ENCODE results near the gene FAM72C.
"Not testable (repeated sequence)": the region's sequence is repeated elsewhere in the genome, so short reads cannot be mapped to it uniquely, and the experiment has no call there.

The FAM72C gene

GRCh38 chr1:144002141-144002881 is 30.5 kb upstream of the FAM72C start:
- H3K27me3 ChIP-seq (ENCODE audit: low read depth, low read length); H3K4me1 ChIP-seq (ENCODE audit: control insufficient read depth in 1 of 2, insufficient read depth in 2 of 2, low read length in 2 of 2); H3K9me3 ChIP-seq (ENCODE audit: control insufficient read depth in 1 of 2, low read length in 2 of 2); H3K36me3 ChIP-seq (ENCODE audit: control insufficient read depth in 1 of 2, insufficient read depth in 2 of 2, low read length in 2 of 2); H3K4me3 ChIP-seq (ENCODE audit: low read depth in 1 of 2, low read length in 2 of 2); H3K27ac ChIP-seq (ENCODE audit: low read length): not testable (repeated sequence)

GRCh38 chr1:144001077-144001476 is 29.3 kb upstream of the FAM72C start:
- not testable (repeated sequence) for H3K4me1 ChIP-seq (ENCODE audit: control insufficient read depth in 1 of 2, insufficient read depth in 2 of 2, low read length in 2 of 2); H3K9me3 ChIP-seq (ENCODE audit: control insufficient read depth in 1 of 2, low read length in 2 of 2); H3K27ac ChIP-seq (ENCODE audit: low read length); H3K27me3 ChIP-seq (ENCODE audit: low read depth, low read length); H3K36me3 ChIP-seq (ENCODE audit: control insufficient read depth in 1 of 2, insufficient read depth in 2 of 2, low read length in 2 of 2); H3K4me3 ChIP-seq (ENCODE audit: low read depth in 1 of 2, low read length in 2 of 2)

GRCh38 chr1:143996020-143996419 is 24.2 kb upstream of the FAM72C start:
- not testable (repeated sequence) for H3K27ac ChIP-seq (ENCODE audit: low read length); H3K27me3 ChIP-seq (ENCODE audit: low read depth, low read length); H3K9me3 ChIP-seq (ENCODE audit: control insufficient read depth in 1 of 2, low read length in 2 of 2); H3K4me3 ChIP-seq (ENCODE audit: low read depth in 1 of 2, low read length in 2 of 2); H3K4me1 ChIP-seq (ENCODE audit: control insufficient read depth in 1 of 2, insufficient read depth in 2 of 2, low read length in 2 of 2); H3K36me3 ChIP-seq (ENCODE audit: control insufficient read depth in 1 of 2, insufficient read depth in 2 of 2, low read length in 2 of 2)

GRCh38 chr1:143993301-143993907 is 21.6 kb upstream of the FAM72C start:
- not testable (repeated sequence) for H3K4me3 ChIP-seq (ENCODE audit: low read depth in 1 of 2, low read length in 2 of 2); H3K9me3 ChIP-seq (ENCODE audit: control insufficient read depth in 1 of 2, low read length in 2 of 2); H3K36me3 ChIP-seq (ENCODE audit: control insufficient read depth in 1 of 2, insufficient read depth in 2 of 2, low read length in 2 of 2); H3K27me3 ChIP-seq (ENCODE audit: low read depth, low read length); H3K27ac ChIP-seq (ENCODE audit: low read length); H3K4me1 ChIP-seq (ENCODE audit: control insufficient read depth in 1 of 2, insufficient read depth in 2 of 2, low read length in 2 of 2)

- not testable (repeated sequence) for H3K36me3 ChIP-seq (ENCODE audit: control insufficient read depth in 1 of 2, insufficient read depth in 2 of 2, low read length in 2 of 2); H3K4me3 ChIP-seq (ENCODE audit: low read depth in 1 of 2, low read length in 2 of 2); H3K9me3 ChIP-seq (ENCODE audit: control insufficient read depth in 1 of 2, low read length in 2 of 2); H3K27ac ChIP-seq (ENCODE audit: low read length); H3K4me1 ChIP-seq (ENCODE audit: control insufficient read depth in 1 of 2, insufficient read depth in 2 of 2, low read length in 2 of 2); H3K27me3 ChIP-seq (ENCODE audit: low read depth, low read length)
These were observed 18.9 kb upstream of the FAM72C start for GRCh38 chr1:143990699-143991098.

GRCh38 chr1:143989719-143990118 is 17.9 kb upstream of the FAM72C start:
- not testable (repeated sequence) for H3K27me3 ChIP-seq (ENCODE audit: low read depth, low read length); H3K4me3 ChIP-seq (ENCODE audit: low read depth in 1 of 2, low read length in 2 of 2); H3K4me1 ChIP-seq (ENCODE audit: control insufficient read depth in 1 of 2, insufficient read depth in 2 of 2, low read length in 2 of 2); H3K27ac ChIP-seq (ENCODE audit: low read length); H3K9me3 ChIP-seq (ENCODE audit: control insufficient read depth in 1 of 2, low read length in 2 of 2); H3K36me3 ChIP-seq (ENCODE audit: control insufficient read depth in 1 of 2, insufficient read depth in 2 of 2, low read length in 2 of 2)

- not testable (repeated sequence) for H3K27me3 ChIP-seq (ENCODE audit: low read depth, low read length); H3K27ac ChIP-seq (ENCODE audit: low read length); H3K36me3 ChIP-seq (ENCODE audit: control insufficient read depth in 1 of 2, insufficient read depth in 2 of 2, low read length in 2 of 2); H3K4me3 ChIP-seq (ENCODE audit: low read depth in 1 of 2, low read length in 2 of 2); H3K4me1 ChIP-seq (ENCODE audit: control insufficient read depth in 1 of 2, insufficient read depth in 2 of 2, low read length in 2 of 2); H3K9me3 ChIP-seq (ENCODE audit: control insufficient read depth in 1 of 2, low read length in 2 of 2)
These were observed 17.6 kb upstream of the FAM72C start for GRCh38 chr1:143989427-143989712.

- H3K27ac ChIP-seq (ENCODE audit: low read length); H3K4me3 ChIP-seq (ENCODE audit: low read depth in 1 of 2, low read length in 2 of 2); H3K27me3 ChIP-seq (ENCODE audit: low read depth, low read length); H3K4me1 ChIP-seq (ENCODE audit: control insufficient read depth in 1 of 2, insufficient read depth in 2 of 2, low read length in 2 of 2); H3K36me3 ChIP-seq (ENCODE audit: control insufficient read depth in 1 of 2, insufficient read depth in 2 of 2, low read length in 2 of 2); H3K9me3 ChIP-seq (ENCODE audit: control insufficient read depth in 1 of 2, low read length in 2 of 2): not testable (repeated sequence)
These were observed 17.0 kb upstream of the FAM72C start for GRCh38 chr1:143988602-143989426.

- H3K27ac ChIP-seq (ENCODE audit: low read length); H3K36me3 ChIP-seq (ENCODE audit: control insufficient read depth in 1 of 2, insufficient read depth in 2 of 2, low read length in 2 of 2); H3K27me3 ChIP-seq (ENCODE audit: low read depth, low read length); H3K9me3 ChIP-seq (ENCODE audit: control insufficient read depth in 1 of 2, low read length in 2 of 2); H3K4me3 ChIP-seq (ENCODE audit: low read depth in 1 of 2, low read length in 2 of 2); H3K4me1 ChIP-seq (ENCODE audit: control insufficient read depth in 1 of 2, insufficient read depth in 2 of 2, low read length in 2 of 2): not testable (repeated sequence)
These were observed 16.1 kb upstream of the FAM72C start for GRCh38 chr1:143987868-143988267.

GRCh38 chr1:143984721-143985473 is 13.1 kb upstream of the FAM72C start:
- not testable (repeated sequence) for H3K9me3 ChIP-seq (ENCODE audit: control insufficient read depth in 1 of 2, low read length in 2 of 2); H3K4me1 ChIP-seq (ENCODE audit: control insufficient read depth in 1 of 2, insufficient read depth in 2 of 2, low read length in 2 of 2); H3K27me3 ChIP-seq (ENCODE audit: low read depth, low read length); H3K4me3 ChIP-seq (ENCODE audit: low read depth in 1 of 2, low read length in 2 of 2); H3K27ac ChIP-seq (ENCODE audit: low read length); H3K36me3 ChIP-seq (ENCODE audit: control insufficient read depth in 1 of 2, insufficient read depth in 2 of 2, low read length in 2 of 2)

- not testable (repeated sequence) for H3K36me3 ChIP-seq (ENCODE audit: control insufficient read depth in 1 of 2, insufficient read depth in 2 of 2, low read length in 2 of 2); H3K27me3 ChIP-seq (ENCODE audit: low read depth, low read length); H3K4me1 ChIP-seq (ENCODE audit: control insufficient read depth in 1 of 2, insufficient read depth in 2 of 2, low read length in 2 of 2); H3K9me3 ChIP-seq (ENCODE audit: control insufficient read depth in 1 of 2, low read length in 2 of 2); H3K27ac ChIP-seq (ENCODE audit: low read length)
- peak overlapping the region in 1 of 2 donors; percentile 44 for H3K4me3 ChIP-seq (ENCODE audit: low read depth in 1 of 2, low read length in 2 of 2)
These were observed 2.6 kb upstream of the FAM72C start for GRCh38 chr1:143974416-143974815.

Measured in muscle layer of duodenum (tissue), 2 donors.